Astrocyte (in vitro differentiated cells and primary cell): ENCODE measurements around the gene NOL8.

Source experiments
- CTCF ChIP-seq: IDR thresholded peaks from 2 replicates; pipeline ENCODE4 v1.5.1; 2011; ENCODE audit warnings: low read depth, mild to moderate bottlenecking, inconsistent platforms, low read length, moderate library complexity; ENCODE audit not compliant: insufficient read depth
- EZH2 ChIP-seq: IDR thresholded peaks from 2 replicates; pipeline ENCODE4 v1.6.1; 2012; ENCODE audit warnings: mild to moderate bottlenecking, low read length, inconsistent platforms; ENCODE audit not compliant: insufficient read depth

DNA sequence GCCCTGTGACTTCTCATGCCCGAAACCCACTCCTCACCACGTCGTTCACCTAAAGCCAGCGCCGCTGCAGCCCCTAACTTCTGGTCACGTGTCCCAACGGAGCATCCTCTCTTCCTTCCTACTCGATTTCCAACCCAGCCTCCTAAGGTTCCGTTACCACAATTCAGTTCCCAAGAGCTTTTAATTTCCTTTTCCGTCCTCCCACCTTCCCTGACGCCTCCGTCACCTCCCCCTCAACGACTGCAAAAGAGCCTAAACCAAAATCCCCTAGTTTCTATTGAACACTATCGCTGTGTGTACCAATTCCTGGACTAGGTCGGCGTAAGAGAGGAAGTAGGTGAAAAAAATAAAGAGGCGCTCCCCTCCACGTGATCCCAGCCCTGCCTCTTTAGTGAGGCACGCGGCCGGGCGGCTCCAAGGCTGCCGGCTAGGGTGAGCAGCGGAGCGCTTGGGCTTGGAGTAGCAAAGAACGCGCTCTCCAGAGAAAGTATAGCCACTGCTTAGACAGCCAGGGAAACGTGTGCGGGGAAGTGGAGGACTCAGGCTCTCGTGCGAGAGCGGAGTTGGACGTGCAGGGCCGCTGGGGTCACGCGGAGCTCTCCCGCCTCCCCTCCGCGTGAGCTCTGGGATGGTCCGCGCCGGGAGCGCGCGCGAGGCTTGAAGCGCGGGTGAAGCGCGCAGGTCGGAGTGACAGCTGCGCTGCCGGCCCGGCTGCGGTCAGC, at the start of gene NOL8, which contains the start of gene CENPP:
- TF ChIP-seq CTCF (no peak), EZH2 (no peak)
